Activated CD4-positive, alpha-beta T cell treated with anti-CD3 and anti-CD28 coated beads, Interleukin-2, amount 50 U/mL, for 24 hours (primary cell): ENCODE results near the gene ZFP1.

Source experiments
- DNase-seq, 2 donors: peaks; one replicate each; pipeline ENCODE4 v3.0.0-alpha.2; 2020; ENCODE audit warnings: low read depth in 1 of 2, low spot score in 1 of 2

Gene ZFP1

DNA sequence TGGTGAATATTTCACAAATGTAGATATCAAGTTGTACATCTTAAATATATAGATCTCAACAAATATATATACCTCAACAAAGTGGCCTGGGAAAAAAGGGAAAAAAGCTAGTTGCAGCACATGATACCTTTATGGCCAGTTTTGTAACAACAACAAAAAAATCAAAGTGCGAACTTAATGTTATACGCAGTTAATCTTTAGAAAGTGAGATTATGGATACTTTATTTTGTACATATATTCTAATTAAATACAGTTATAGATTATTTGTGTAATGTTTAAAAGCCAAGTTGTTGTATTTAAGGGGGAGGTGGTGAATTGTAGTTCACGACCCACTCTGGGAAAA is 385 bp upstream of the ZFP1 start:
- no peak for DNase-seq

DNA sequence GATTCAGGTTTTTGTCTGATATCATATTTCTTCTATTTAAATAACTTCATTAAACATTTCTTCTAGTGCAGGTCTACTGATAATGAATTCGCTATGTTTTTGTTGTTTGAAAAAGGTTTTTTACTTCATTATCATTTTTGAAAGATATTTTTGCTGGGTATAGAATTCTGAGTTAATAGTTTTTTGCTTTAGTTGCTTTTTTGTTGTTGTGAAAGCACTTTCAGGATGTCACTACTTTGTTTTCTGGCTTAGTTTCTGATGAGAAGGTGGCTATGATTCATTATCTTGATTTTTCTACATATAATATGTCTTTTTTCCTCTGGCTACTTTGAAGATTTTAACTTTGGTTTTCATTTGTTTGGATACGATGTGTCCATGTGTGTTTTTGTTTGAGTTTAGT is 3.5 kb downstream of the ZFP1 start:
- DNase-seq: no peak

GRCh38 chr16:75152635-75153034 is 4.3 kb downstream of the ZFP1 start:
- no peak for DNase-seq

GRCh38 chr16:75160386-75160785 is 12.1 kb downstream of the ZFP1 start:
- no peak for DNase-seq

GRCh38 chr16:75169899-75170405 is 21.6 kb downstream of the ZFP1 start:
- DNase-seq: no peak

GRCh38 chr16:75172578-75172977 is 24.3 kb downstream of the ZFP1 start:
- DNase-seq: no peak

- no peak for DNase-seq
Observed at GRCh38 chr16:75175074-75175473, 26.8 kb downstream of the ZFP1 start.

GRCh38 chr16:75176926-75177325 is 28.6 kb downstream of the ZFP1 start:
- DNase-seq: no peak

DNA sequence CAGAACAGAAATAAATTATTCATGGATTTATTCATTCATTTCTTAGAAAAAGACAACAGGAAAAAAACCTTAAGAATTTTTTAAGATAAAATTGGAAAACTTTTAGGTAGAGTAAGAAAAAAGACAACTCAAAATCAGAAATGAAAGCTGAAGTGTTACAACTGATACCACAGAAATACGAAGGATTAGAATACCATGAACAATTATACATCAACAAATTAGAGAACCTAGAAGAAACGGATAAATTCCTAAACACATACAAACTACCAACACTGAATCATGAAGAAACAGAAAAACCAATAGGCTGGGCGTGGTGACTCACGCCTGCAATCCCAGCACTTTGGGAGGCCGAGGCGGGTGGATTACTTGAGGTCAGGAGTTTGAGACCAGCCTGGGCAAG is 30.9 kb downstream of the ZFP1 start:
- no peak for DNase-seq

DNA sequence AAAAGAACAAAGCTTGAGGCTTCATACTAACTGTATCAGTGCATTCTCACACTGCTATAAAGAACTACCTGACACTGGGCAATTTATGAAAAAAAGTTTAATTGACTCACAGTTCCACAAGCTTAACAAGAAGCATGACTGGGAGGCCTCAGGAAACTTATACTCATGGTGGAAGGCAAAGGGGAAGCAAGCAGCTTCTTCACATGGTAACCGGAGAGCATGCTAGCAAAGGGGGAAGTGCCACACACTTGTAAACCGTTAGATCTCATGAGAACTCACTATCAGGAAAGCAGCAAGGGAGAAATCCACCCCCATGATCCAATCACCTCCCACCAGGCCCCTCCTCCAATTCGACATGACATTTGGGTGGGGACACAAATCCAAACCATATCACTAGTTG is 33.3 kb downstream of the ZFP1 start:
- no peak for DNase-seq

- DNase-seq: no peak
Observed at GRCh38 chr16:75188832-75189477, 40.6 kb downstream of the ZFP1 start.

DNA sequence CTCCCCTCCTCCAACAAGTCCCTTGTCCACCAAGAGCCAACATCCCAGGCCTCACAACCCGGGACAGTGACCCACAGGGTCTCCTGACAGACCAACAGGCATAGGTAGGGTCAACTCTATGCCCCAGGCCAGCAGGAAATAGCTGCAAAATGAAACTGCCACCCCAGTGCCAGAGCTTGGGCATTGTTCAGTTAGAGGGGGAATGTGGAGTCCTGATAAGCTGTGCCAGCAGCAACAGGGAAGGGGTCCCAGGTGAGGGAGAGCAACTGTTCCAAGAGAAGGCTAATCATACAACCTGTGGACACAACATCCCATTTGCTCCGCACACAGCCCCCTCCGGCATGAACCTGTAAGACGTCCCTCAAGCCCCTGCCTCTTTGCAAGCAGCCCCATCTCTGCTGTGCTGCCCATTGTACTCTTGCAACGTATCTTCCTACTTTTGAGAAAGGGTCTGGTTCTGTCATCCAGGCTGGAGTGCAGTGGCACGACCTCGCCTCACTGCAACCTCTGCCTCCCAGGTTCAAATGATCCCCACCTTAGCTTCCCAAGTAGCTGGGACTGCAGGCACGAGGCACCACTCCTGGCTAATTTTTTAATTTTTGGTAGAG is 41.4 kb downstream of the ZFP1 start:
- no peak for DNase-seq

- DNase-seq: no peak
Observed at GRCh38 chr16:75192606-75193264, 44.4 kb downstream of the ZFP1 start.

DNA sequence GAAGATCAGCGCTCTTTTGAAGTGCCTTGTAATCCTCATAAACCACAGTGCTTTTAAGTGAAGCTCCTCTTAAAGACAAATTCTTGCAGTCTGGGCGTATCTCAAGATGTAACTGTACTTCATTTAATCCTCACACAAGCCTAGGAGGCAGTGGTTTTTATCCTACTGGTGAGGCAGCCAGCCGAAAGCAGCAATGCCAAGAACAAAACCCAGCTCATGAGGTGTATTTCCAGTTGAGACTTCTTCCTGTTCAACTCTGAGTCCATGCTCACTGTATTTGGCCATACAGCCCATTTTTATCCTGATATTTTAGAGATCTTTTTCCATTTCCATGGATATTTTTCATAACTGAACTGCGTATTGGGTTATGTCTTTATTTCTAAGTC is 44.9 kb downstream of the ZFP1 start:
- DNase-seq: no peak

DNA sequence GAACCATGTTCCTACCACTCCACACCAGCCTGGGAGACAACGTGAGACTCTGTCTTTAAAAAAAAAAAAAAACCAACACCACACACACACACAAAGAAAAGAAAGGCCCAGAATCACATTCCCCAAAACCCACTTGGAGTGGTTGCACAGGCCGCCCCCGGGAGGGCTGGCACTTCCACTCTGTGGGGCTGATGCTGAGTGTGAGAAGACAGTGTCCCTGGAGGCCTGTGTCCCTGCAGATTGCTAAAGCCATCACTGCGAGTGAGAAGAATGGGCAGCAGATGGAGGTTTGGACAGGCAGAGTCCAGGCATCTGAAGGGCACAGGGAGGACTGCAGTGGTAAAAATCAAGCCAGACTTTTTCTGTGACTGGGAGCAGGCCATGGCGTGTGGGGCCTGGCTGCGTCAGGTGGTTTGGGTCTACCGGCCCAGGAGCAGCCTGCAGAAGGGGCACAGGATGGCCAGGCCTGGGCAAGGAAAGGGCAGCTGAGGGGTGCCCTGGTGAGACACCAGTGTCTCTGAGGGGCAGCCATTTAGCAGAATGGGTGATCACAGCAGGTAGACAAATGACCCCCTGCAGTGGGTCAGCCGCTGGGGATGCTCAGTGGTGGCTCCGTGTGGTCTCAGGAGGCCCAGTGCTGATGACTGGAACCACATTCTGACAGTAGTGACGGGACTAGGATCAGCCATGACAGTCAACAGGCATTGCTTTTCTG is 45.6 kb downstream of the ZFP1 start:
- DNase-seq: no peak

- no peak for DNase-seq
Observed at GRCh38 chr16:75195811-75196790, 47.8 kb downstream of the ZFP1 start.

GRCh38 chr16:75196836-75197235 is 48.5 kb downstream of the ZFP1 start:
- no peak for DNase-seq

DNA sequence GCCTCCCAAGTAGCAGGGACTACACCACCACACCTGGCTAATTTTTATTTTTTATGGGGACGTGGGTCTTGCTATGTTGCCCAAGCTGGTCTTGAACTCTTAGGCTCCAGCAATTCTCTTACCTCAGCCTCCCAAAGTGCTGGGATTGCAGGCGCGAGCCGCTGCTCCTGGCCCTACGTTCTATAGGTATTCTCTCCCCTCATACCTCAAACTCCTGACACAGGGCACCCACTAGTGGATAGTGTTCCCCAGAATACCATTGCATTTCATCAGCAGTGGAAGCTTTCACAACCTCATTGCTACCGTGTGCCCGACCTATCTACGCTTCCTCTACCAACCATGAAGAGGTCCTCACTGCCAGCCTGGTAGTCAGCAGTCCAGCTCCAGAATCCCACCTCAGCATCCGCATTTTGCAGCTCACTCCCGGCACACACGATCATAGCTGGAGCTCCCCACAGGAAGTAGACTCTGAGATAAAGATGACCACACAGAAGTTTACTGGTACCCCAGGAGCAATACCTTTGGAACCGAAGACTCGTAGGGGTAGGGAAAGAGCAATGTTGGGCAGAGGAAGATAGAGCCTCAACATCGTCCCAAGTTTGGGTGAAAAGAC is 49.3 kb downstream of the ZFP1 start:
- no peak for DNase-seq

- no peak for DNase-seq
Observed at GRCh38 chr16:75198135-75198600, 49.8 kb downstream of the ZFP1 start.

- DNase-seq: no peak
Observed at GRCh38 chr16:75202069-75202590, 53.8 kb downstream of the ZFP1 start.
